ENCODE results near the gene IL16.

The IL16 gene

GRCh38 chr15:81161851-81162250 is 34.8 kb upstream of the IL16 start:
- no peak for TF ChIP-seq ARNT (IDR thresholded peaks at IDR 0.05)
- TF ChIP-seq CTBP1 (IDR thresholded peaks at IDR 0.05; ENCODE audit: borderline replicate concordance), result no peak
- no peak for TF ChIP-seq L3MBTL2 (conservative IDR thresholded peaks at IDR 0.05)
- no peak for TF ChIP-seq ELF4 (IDR thresholded peaks at IDR 0.05)
- TF ChIP-seq HDGF (IDR thresholded peaks at IDR 0.05; ENCODE audit: borderline replicate concordance), result no peak
- TF ChIP-seq FOXK2 (IDR thresholded peaks at IDR 0.05), result no peak
- TF ChIP-seq LEF1 (IDR thresholded peaks at IDR 0.05; ENCODE audit: borderline replicate concordance), result no peak
- TF ChIP-seq, protein P1, sequence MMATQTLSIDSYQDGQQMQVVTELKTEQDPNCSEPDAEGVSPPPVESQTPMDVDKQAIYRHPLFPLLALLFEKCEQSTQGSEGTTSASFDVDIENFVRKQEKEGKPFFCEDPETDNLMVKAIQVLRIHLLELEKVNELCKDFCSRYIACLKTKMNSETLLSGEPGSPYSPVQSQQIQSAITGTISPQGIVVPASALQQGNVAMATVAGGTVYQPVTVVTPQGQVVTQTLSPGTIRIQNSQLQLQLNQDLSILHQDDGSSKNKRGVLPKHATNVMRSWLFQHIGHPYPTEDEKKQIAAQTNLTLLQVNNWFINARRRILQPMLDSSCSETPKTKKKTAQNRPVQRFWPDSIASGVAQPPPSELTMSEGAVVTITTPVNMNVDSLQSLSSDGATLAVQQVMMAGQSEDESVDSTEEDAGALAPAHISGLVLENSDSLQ (IDR thresholded peaks at IDR 0.05), result no peak
- TF ChIP-seq NFRKB (IDR thresholded peaks at IDR 0.05), result no peak
- no peak for TF ChIP-seq SP1 (IDR thresholded peaks at IDR 0.05)
- no peak for TF ChIP-seq ZNF384 (IDR thresholded peaks at IDR 0.05)
- TF ChIP-seq FOXM1 (IDR thresholded peaks at IDR 0.05; ENCODE audit: borderline replicate concordance), result no peak
- TF ChIP-seq SUZ12 (IDR thresholded peaks at IDR 0.05), result no peak
- TF ChIP-seq TARDBP (IDR thresholded peaks at IDR 0.05), result no peak
- DNase-seq (ENCODE audit: extremely low spot score), result no peak
- ChIA-PET CTCF (no interaction called here), POLR2A (no interaction called here)

GRCh38 chr15:81163961-81164800 is 32.5 kb upstream of the IL16 start:
- CTCF ChIA-PET, result interaction anchor here (0.6 to 2.3 kb wide), 3 partner anchors 8 to 195 kb away, joined by 3 to 14 read pairs (median 5); no protein-coding TSS in a partner anchor
- POLR2A ChIA-PET, result interaction anchor here (0.6 kb wide), 1 partner anchor 56 kb away, joined by 3 read pairs; no protein-coding TSS in a partner anchor
- no peak for TF ChIP-seq BHLHE40 (IDR thresholded peaks at IDR 0.05; ENCODE audit: borderline replicate concordance)
- no peak for DNase-seq (ENCODE audit: extremely low spot score)

DNA sequence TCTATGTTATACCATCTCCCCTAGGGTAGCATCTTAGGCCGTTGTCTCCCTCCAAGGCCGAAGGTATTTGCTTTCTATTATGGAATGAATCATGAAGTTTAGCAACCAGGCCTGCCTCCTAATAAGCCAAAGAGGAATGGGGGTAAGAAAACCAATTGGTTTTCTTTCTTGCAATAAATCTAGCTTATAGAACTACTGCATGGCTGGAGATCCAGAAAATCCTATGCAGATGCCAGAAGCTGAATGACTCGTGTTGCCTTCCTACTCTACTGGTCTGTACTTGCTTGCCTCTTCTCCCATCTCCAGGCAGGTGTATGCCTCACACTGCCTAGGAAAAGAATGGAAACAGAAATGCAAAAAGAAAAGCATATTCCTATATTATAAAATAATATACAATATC is 31.1 kb upstream of the IL16 start:
- POLR2A ChIA-PET, result no interaction called here
- TF ChIP-seq FOXK2 (IDR thresholded peaks at IDR 0.05) (no peak), SP1 (IDR thresholded peaks at IDR 0.05) (no peak), SUZ12 (IDR thresholded peaks at IDR 0.05) (no peak), HDGF (IDR thresholded peaks at IDR 0.05; ENCODE audit: borderline replicate concordance) (no peak), L3MBTL2 (conservative IDR thresholded peaks at IDR 0.05) (no peak), ARNT (IDR thresholded peaks at IDR 0.05) (no peak), CTBP1 (IDR thresholded peaks at IDR 0.05; ENCODE audit: borderline replicate concordance) (no peak), FOXM1 (IDR thresholded peaks at IDR 0.05; ENCODE audit: borderline replicate concordance) (no peak), ELF4 (IDR thresholded peaks at IDR 0.05) (no peak), NFRKB (IDR thresholded peaks at IDR 0.05) (no peak), BHLHE40 (IDR thresholded peaks at IDR 0.05; ENCODE audit: borderline replicate concordance) (no peak), LEF1 (IDR thresholded peaks at IDR 0.05; ENCODE audit: borderline replicate concordance) (no peak), TARDBP (IDR thresholded peaks at IDR 0.05) (no peak), FOXA1 (IDR thresholded peaks at IDR 0.05) (no peak), ZNF384 (IDR thresholded peaks at IDR 0.05) (no peak)
- TF ChIP-seq, protein P1 (IDR thresholded peaks at IDR 0.05), result no peak
- CTCF ChIA-PET, result interaction anchor here (1.2 kb wide), 1 partner anchor 10 kb away, joined by 5 read pairs; no protein-coding TSS in a partner anchor

GRCh38 chr15:81166636-81167305 is 29.9 kb upstream of the IL16 start:
- CTCF ChIA-PET, result no interaction called here
- no peak for DNase-seq (ENCODE audit: extremely low spot score)
- POLR2A ChIA-PET, result no interaction called here

More for the DNA sequence above, 31.1 kb upstream of the IL16 start:
- no peak for DNase-seq (ENCODE audit: extremely low spot score)

GRCh38 chr15:81168131-81168526 is 28.6 kb upstream of the IL16 start:
- CTCF ChIA-PET, result no interaction called here
- TF ChIP-seq, protein P1 (IDR thresholded peaks at IDR 0.05), result no peak
- no peak for TF ChIP-seq SUZ12 (IDR thresholded peaks at IDR 0.05)
- no peak for TF ChIP-seq ELF4 (IDR thresholded peaks at IDR 0.05)
- TF ChIP-seq FOXM1 (IDR thresholded peaks at IDR 0.05; ENCODE audit: borderline replicate concordance), result no peak
- TF ChIP-seq BHLHE40 (IDR thresholded peaks at IDR 0.05; ENCODE audit: borderline replicate concordance), result no peak
- no peak for TF ChIP-seq TARDBP (IDR thresholded peaks at IDR 0.05)
- TF ChIP-seq LEF1 (IDR thresholded peaks at IDR 0.05; ENCODE audit: borderline replicate concordance), result no peak
- no peak for TF ChIP-seq ARNT (IDR thresholded peaks at IDR 0.05)
- no peak for TF ChIP-seq FOXA1 (IDR thresholded peaks at IDR 0.05)
- TF ChIP-seq FOXK2 (IDR thresholded peaks at IDR 0.05), result no peak
- no peak for TF ChIP-seq L3MBTL2 (conservative IDR thresholded peaks at IDR 0.05)
- no peak for TF ChIP-seq ZNF384 (IDR thresholded peaks at IDR 0.05)
- TF ChIP-seq NFRKB (IDR thresholded peaks at IDR 0.05), result no peak
- TF ChIP-seq HDGF (IDR thresholded peaks at IDR 0.05; ENCODE audit: borderline replicate concordance), result no peak
- no peak for TF ChIP-seq CTBP1 (IDR thresholded peaks at IDR 0.05; ENCODE audit: borderline replicate concordance)
- DNase-seq (ENCODE audit: extremely low spot score), result no peak
- POLR2A ChIA-PET, result no interaction called here

More at GRCh38 chr15:81166636-81167305, 29.9 kb upstream of the IL16 start:
- no peak for TF ChIP-seq BHLHE40 (IDR thresholded peaks at IDR 0.05; ENCODE audit: borderline replicate concordance)

GRCh38 chr15:81168644-81169043 is 28.0 kb upstream of the IL16 start:
- TF ChIP-seq ZNF384 (IDR thresholded peaks at IDR 0.05) (no peak), BHLHE40 (IDR thresholded peaks at IDR 0.05; ENCODE audit: borderline replicate concordance) (no peak)
- ChIA-PET POLR2A (no interaction called here), CTCF (no interaction called here)
- DNase-seq (ENCODE audit: extremely low spot score), result no peak
